TTC549 (cell line): Measurements from ENCODE around the gene LILRB3.
"Not testable (repeated sequence)": the region's sequence is repeated elsewhere in the genome, so short reads cannot be mapped to it uniquely, and the experiment has no call there.

Experiments used
- FAIRE-seq: peaks from 2 replicates; lab custom pipeline; 2012; peaks lifted over from hg19 to GRCh38; lab: Jason Lieb, UNC

LILRB3 gene

DNA sequence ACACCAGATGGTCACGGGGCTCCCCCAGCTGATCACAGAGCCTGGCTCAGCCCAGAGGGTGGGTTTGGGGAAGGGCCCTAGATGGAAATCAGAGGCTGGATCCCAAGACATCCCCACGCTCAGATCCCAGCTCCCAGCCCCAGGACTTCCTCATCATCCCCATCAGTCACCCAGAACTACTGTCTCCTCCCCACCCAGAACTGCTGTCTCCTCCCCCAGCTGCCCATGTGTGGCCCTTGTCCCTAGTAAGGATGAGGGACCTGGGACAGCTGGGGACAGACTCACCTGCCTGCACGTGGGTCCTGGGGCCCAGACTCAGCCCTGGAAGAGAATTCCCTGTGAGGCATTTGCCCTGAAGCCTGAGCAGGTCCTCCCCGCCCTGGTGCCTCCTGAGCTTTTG is 19.4 kb upstream of the LILRB3 start:
- FAIRE-seq: not testable (repeated sequence)

DNA sequence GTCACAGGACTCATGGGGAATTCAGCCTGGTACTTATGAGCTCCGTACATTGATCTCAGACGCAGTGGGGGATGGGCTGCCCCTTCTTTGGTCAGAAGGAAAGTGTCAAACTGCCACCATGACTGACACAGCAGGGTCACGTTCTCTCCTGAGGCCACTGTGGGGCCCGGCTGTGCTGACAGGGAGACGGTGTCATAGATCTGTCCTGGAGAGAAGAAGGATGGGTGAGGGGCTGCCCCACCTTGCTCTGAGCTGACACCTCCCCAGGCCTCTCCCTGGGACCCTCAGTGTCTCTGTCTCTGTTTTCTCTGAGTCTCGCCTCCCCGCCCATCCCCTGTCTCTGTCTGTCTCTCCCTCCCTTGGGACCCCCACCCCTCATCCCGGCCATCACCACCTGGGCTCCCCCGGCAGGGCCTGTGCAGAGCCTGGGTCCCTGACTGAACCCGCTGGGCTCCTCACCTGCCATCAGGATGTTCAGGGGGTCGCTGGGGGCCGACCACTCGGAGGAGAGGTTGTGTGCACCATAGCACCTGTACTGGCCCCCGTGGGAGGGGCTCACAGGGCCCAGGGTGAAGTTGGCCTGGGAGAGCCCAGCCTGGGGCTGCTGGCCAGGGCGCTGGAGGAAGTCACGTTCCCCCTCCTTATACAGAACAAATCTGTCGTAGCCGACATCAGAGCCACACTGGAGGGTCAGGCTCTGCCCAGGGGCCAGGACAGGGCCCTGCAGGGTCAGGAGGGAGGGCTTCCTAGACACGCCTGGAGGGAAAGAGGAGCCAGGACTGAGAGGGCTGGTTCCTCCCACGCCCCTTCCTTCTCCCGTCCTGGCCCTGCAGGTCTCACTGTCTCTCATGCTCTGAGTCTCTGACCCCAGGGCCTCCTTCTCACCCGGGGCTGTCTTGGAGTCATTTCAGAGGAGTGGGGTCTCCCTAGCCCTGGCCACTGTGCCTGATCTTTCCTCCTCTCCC is 17.8 kb upstream of the LILRB3 start:
- not testable (repeated sequence) for FAIRE-seq

DNA sequence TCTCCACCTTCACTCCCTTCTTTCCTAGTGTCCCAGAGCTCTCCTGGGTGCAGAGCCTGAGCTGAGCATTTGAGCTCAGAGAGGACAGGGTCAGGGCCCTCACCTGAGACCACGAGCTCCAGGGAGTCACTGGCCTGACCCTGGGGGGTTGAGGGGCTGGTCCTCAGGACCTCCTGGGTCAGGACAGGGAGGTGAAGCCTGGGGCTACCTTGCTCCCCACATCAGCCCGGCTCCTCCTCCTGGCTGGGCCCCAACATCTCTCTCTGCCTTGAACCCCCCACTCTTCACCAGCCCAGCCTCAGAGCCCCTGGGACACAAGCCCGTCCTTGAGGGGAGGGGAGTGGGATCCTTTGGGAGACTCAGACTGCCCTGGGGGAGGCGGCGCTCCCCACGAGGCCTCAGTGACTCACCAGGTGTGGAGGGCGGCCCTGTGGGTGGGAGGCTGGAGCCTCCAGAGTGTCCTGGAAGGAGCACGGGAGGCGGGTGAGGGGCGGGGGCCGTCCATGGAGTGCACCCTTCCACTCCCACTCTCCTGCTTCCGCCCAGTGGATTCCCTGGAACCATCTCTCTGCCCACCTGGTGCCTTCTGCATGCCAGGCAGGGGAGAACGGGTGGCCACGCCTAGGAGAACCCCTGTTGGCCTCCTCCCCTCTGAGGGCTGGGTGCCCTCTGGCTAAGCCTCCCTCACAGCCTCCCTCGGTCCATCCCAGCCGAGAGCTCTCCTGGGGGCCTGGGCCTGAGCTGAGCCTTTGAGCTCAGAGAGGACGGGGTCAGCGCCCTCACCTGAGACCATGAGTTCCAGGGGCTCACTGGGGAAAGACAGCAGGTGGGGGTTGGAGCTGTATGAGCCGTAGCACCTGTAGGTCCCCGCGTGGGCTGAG is 16.9 kb upstream of the LILRB3 start:
- FAIRE-seq: not testable (repeated sequence)

DNA sequence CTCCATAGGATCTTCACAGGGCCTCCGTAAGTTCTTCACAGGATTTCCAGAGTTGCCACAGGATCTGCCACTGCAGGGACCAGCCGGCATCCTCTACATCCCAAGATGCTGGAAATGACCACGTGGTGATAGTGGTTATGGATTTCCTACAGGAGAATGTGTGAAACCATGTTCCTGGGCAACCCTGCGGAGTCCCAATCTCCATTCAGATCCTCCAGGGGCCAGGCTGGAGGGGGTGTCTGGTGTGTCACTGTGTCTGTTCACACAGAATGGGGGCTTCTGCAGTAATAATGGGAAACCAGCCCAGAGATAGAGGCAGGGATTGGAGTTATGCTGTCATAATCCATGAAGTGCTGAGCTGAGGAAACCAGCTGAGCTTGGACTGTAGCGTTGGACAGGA is 11.1 kb upstream of the LILRB3 start:
- no peak for FAIRE-seq

DNA sequence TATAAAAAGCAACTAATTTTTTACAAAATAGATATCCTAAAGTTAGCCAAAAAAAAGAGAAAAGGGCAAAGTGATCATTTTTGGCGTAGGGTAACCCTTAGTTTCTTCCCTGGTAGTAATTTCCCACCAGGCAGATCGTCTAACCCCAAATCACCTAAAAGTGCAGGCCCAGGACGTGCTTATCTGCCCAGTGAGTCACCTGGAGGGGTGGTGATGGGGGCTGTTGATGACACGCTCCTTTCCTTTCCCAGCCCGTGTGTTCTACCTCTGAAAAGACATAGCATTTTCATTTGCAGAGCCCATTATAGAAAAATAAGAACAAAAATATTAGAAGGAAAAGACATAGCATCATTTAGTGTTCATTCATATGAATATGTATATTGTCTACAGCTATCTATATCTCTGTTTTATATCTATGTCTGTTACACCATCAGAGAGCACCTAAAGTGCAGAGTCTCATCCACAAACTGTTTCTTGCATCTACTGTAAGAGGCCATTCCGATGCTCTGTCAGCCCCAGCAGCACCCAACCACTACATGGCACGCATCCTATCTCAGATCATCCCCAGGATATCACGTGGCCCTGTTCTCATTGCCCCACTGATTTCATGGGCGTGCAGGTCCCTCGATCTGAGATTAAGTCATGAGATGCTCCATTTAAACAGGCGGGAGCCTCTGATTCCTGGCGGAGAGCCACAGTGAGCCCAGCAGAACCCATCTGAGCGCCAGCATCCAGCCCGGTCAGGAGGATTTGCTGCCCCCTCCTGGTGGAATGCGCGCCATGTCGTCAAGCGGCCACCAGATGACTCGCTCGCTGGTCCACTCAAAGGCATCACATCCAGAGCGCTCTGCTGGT is 8.5 kb upstream of the LILRB3 start:
- no peak for FAIRE-seq

DNA sequence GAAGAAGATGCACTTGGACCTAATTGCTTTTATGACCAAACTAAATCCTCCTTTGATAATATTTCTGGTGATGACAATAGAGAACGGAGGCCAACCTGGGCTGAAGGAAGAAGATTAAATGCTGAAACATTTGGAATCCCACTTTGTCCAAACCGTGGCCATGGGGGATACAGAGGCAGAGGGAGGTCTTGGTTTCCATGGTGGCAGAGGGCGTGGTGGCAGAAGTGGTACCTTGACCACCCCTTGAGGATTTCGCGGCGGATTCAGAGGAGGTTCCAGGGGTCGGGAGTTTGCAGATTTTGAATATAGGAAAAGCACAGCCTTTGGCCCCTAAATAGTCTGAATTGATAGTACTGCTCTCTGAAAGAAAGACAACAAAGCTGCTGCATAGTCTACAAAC is 7.2 kb upstream of the LILRB3 start:
- FAIRE-seq: no peak

DNA sequence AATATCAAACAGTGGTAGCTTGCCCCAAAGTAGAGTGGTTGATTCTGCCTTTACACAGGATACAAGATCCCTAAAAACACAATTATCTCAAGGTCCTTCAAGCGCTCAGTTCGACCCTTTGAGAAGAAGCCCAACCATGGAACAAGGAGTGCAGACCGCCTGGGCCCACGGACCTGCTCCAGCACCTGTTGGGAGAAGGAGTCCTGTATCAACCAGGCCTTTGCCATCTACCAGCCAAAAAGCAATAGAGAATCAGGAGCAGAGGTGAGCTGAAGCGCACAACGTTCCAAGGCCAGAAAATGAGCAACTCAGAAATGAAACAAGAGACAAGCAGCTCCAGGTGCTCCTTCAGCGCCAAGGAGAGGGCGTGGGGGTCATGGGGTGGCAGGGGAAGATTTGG is 6.3 kb upstream of the LILRB3 start:
- no peak for FAIRE-seq

DNA sequence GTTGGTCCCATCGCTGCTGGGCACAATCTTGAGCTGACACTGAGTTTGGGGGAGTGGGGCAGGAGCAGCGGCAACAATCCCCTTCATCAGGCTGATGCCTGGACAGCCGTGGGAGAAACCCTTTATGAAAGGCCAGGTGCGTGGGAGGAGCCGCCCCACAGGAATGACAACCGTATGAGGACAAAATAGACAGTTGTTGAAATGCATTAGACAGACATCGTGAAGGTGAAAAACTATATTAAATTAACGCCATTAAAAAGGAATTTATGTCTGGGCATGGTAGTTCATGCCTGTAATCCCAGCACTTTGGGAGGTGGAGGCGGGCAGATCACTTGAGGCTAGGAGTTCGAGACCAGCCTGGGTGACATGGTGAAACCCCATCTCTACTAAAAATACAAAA is 1.8 kb upstream of the LILRB3 start:
- not testable (repeated sequence) for FAIRE-seq

DNA sequence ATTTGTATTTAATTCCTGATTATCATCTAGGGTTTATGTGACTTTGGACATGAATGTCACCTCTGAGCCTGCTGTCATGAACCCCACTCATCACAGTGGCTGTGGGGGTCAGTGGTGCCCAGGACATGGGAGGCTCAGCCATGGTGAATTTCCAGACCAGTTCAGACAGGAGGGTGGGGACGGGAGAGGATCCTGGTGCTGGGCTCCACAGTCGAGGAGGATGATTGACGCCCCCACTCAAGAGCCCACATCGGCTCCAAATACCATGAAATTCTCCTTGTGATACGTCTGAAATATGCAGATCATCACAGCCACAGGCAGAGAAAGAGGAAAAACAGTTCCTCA is 1.1 kb upstream of the LILRB3 start:
- FAIRE-seq: not testable (repeated sequence)

DNA sequence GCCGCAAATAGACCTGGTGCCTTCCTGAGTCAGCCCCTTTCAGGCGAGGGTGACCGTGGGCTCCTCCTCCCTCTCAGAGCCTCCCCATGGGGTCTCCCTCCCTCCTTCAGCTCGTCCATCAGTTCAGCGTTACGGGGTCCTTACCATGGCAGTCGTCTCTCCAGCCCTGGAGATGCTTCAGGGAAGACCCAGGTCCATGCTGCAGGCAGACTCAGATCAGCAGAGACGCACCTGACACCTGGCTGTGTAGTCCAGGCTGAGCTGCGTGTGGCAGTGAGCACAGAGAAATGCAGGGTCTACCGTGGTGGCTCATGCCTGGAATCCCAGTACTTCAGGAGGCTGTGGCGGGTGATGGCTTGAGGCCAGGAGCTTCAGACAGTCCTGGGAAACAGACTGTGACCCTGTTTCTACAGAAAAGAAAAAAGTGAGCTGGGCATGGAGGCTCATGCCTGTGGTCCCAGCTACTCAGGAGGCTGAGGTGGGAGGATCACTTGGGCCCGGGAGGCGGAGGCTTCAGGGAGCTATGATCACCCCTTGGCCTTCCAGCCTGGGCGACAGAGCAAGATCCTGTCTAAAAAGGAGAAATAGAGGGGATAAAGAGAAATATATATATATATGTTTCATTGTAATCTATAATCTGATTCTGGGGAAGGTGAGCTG is 600 bp upstream of the LILRB3 start:
- not testable (repeated sequence) for FAIRE-seq

DNA sequence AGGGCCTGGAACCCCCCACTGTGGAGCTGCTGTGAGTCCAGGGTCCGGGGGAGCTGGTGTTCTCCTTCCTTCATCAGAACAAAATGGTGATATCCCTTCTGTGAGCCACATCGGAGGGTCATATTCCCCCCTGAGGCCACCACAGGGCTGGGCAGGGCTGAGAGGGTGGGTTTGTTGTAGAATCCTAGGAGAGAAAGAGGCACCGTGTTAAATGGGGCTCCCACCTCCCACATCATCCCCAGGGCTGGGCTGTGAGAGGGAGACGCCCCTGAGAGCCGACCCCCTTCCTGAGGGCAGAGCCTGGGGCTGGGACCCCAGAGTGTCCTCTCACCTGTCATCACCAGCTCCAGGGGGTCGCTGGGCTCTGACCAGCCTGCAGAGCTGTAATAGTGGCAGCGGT is 860 bp downstream of the LILRB3 start:
- FAIRE-seq: not testable (repeated sequence)

DNA sequence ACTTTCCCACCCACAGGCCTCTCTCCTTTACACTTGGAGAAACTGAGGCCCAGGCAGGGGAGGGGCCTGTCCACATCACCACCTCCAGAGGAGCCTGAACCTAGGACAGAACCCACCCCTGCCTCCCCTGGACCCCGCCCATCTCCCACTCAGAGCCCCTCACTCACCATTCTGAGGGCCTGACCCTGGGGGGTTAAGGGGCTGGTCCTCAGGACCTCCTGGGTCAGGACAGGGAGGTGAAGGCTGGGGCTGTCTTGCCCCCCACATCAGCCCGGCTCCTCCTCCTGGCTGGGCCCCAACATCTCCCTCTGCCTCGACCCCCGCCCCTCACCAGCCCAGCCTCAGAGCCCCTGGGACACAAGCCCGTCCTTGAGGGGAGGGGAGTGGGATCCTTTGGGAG is 3.1 kb downstream of the LILRB3 start:
- FAIRE-seq: not testable (repeated sequence)

DNA sequence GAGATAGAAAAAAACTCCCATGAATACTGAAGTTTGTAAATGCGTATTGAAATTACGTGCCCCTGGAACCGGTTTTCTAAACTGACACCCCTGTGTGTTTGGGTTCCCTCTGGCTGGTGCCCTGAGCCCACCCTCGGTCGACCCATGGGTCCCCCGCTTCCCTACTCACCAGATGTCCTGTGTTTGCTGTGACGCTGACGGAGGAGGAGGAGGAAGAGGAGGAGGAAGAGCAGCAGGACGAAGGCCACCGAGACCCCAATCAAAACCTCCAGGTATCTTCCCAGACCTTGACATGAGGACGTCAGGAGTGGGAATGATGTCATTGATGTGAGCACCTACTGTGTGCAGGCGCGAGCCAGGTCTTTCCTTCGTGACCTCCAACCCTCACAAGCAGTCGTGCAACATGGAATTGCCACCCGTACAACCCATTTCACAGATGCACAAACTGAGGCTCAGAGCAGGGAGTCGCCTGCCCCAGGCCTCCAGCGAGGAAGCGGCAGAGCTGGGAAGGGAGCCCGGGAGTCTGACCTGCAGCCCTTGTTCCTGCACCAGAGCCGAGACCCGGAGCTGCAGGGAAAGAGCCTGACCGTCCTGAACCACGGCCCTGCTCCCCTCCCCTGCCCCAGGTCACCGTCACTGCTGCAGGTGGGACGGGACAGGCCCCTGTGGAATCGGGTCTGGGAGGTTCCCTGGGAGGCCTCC is 3.7 kb downstream of the LILRB3 start:
- no peak for FAIRE-seq

DNA sequence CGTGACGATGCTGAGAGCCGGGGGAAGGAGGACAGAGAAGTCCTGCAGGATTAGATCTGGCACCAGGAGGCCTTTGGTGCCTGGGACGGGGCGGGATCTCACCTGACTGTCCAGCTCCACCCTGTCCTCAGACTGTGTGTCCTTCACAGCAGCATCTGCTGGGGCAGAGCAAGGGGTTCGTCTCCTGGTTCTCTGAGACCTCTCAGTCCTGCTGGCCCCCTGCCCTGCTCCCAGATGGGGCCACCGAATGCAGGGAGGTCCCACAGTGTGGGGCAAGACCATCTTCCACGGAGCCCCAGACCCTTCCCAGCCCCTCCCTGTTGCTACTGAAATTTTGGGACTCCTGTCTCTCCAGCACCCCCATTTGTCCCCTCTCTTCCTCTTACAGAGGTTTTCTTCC is 4.5 kb downstream of the LILRB3 start:
- no peak for FAIRE-seq

DNA sequence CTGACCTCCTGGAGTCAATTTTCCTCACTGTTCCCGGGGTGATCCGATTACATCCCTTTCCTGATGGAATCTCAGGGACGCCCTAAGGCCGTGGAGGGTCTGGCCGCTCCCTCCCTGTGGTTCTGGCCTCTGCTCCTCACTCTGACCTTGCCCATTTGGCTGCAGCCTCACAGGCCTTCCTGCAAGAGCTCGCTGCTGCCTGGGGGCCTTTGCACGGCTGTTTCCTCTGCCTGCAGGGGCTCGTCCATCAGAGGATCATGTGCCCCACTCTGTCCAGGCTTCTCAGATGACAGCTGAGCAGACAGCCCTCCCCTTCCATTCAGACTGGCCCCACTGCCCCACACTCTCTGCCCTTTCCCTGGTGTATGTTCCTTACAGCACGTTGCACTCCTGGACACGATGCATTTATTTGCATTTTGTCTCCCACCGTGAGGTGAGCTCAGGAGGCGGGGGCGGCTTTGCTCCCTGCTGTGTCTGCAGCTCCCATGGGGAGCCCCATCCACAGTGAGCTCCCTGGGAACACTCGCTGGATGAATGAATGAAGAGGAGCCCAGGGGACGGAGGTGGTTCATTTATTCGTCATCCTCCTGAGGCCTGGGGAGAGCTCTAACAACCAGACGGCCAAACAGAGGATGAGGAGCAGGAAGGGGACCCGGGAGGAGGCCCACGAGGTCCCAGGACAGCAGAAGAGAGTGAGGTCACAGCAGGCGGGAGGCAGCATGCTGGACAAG is 5.1 kb downstream of the LILRB3 start:
- FAIRE-seq: not testable (repeated sequence)

DNA sequence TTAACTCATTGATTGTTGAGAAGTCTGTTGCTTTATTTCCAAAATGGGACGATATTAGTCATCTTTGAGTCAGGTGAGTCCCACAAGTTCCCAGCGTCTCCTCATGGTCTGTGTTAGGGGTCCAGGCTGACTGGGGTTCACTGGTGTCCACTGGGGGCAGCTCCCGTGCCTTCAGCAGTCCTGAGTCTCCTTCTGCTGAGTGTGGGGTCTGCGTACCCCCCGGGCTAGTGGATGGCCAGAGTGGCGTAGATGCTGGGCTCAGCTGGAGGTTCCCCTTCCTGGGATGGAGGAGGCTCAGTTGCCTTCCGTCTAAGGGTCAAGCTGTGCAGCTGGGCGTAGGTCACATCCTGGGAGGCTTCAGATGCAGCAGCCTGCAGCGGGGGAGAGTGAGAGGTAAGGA is 5.9 kb downstream of the LILRB3 start:
- FAIRE-seq: no peak

DNA sequence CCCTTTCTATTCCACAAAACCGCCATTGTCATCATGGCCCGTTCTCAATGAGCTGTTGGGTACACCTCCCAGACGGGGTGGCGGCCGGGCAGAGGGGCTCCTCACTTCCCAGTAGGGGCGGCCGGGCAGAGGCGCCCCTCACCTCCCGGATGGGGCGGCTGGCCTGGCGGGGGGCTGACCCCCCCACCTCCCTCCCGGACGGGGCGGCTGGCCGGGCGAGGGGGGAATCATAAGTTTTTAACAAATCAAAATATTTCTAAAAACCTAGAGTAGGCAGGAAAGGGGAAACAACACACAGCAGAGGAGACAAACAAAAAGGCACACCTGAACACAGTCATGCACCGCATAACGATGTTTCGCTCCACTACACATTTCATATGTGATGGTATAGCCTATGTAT is 8.1 kb downstream of the LILRB3 start:
- not testable (repeated sequence) for FAIRE-seq

DNA sequence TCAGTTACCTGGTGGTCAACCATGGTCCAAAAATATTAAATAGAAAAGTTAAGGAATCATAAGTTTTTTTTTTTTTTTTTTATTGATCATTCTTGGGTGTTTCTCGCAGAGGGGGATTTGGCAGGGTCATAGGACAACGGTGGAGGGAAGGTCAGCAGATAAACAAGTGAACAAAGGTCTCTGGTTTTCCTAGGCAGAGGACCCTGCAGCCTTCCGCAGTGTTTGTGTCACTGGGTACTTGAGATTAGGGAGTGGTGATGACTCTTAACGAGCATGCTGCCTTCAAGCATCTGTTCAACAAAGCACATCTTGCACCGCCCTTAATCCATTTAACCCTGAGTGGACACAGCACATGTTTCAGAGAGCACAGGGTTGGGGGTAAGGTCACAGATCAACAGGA is 8.6 kb downstream of the LILRB3 start:
- not testable (repeated sequence) for FAIRE-seq

DNA sequence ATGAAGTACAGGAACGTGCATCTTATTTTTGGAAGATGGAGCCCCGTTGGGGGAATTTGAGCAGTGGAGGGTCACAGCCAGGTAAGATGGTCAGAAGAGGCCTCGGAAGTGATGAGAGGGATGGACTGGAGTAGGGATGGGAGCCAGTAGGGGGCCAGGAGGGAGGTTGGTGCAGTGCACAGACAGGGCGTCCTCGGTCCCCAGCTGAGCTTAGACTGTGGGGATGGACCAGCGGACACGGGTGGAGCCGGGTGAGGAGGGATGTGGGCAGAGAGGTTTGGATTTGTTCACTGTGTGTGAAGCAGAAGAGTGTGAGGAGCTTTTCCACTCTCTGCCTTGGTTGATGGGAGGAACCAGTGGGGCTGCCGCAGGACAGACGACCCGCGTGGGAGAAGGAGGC is 11.6 kb downstream of the LILRB3 start:
- FAIRE-seq: no peak

DNA sequence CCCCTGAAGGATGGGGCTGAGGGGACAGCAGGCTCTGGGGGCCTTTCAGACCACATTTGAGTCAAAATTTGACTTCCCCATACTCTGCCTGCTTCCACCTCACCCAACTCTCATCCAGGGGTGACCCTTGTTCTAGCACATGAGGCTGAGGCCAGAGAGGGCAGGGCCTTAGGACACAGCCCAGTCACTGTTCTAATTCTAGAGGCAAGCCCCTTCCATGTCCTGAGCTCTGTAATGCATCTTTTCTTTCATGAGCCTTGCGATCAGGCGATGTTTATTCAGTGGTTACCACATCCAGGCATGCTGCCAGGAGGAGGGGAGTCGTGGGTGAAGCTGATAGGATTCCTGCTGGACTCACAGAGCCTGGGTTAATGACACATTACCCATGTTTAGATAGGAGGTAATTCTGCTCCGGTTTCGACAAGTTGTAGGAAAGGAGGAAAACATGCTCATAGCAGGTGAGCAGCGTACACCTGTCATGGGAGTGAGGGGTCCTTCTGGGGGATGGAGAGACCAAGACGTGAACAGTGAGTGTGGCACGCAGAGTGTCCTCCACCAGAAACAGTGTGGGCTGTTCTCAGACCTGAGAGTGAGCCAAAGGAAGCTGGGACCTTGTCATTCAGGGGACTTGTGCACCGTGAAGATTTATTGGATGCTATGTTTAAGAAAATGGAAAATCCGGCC is 12.9 kb downstream of the LILRB3 start:
- no peak for FAIRE-seq
